ENCODE data around the gene RYR3.

RYR3 gene

DNA sequence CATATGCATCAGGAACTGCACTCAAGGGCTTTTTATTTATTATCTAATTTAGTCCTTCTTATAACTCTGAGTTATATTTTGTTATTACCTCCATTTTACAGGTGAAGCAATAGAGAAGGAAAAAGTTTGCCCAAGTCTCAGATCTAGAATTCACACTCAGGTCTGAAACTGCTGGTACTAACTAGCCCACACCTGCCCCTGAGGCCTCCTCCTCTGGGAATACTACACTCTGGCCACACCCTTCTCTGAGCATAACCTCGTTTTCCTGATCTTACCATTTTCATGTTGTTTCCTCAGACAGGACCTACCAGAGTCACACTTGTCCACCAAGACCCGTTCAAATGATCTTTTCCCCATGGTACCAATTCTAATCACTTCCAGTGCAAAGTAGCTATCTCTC, 563.4 kb downstream of the RYR3 start:
- H3K9ac ChIP-seq (ENCODE audit: low read length), result no peak overlapping the region
- no peaks in the 10 kb centered on the region for H3K9me3 ChIP-seq (ENCODE audit: control insufficient read depth, low read length)
- H3K4me2 ChIP-seq (ENCODE audit: low read length, poor library complexity, severe bottlenecking), result no peak overlapping the region
- H3K23ac ChIP-seq (ENCODE audit: low read length in 2 of 2), result no peak overlapping the region
- H2BK15ac ChIP-seq (ENCODE audit: low read depth, poor library complexity, severe bottlenecking), result no peak overlapping the region
- H2AK5ac ChIP-seq (ENCODE audit: low read length, severe bottlenecking), result no peak overlapping the region
- H3K27ac ChIP-seq (ENCODE audit: low read length, poor library complexity, severe bottlenecking), result no peak overlapping the region
- no peak overlapping the region for H2BK120ac ChIP-seq (ENCODE audit: low read depth, low read length)
- H3K27me3 ChIP-seq (ENCODE audit: control insufficient read depth in 1 of 2, insufficient read depth in 1 of 2, low read length in 2 of 2), result no peaks in the 10 kb centered on the region
- H3K4me3 ChIP-seq (ENCODE audit: insufficient read depth in 1 of 2, low read depth in 1 of 2, low read length in 2 of 2), result no peak overlapping the region
- peaks cover 10% of the 10 kb centered on the region for H3K79me1 ChIP-seq (replicated peaks; ENCODE audit: low read length, poor library complexity, severe bottlenecking)
- H2AFZ ChIP-seq (ENCODE audit: low read depth, low read length), result no peak overlapping the region
- no peak for DNase-seq
- H3K4ac ChIP-seq (ENCODE audit: low read depth in 1 of 2, low read length in 2 of 2), result no peak overlapping the region
- no peak overlapping the region for H4K91ac ChIP-seq (ENCODE audit: low read length)
- WGBS, result 88% methylated on average over 2 of the region's 2 CpGs
- H2BK5ac ChIP-seq (ENCODE audit: low read depth, low read length, poor library complexity, severe bottlenecking), result no peak overlapping the region
- H4K8ac ChIP-seq (ENCODE audit: low read length), result no peak overlapping the region
- no peak overlapping the region for H2BK12ac ChIP-seq (ENCODE audit: low read length in 2 of 2)
- H3K14ac ChIP-seq (ENCODE audit: low read length in 2 of 2), result no peak overlapping the region
- H3K4me1 ChIP-seq (ENCODE audit: control insufficient read depth, insufficient read depth, low read depth, low read length), result no peaks in the 10 kb centered on the region
- peaks cover 0 to 3% of the 10 kb centered on the region in 2 experiments for H3K36me3 ChIP-seq (ENCODE audit: control insufficient read depth in 1 of 2, insufficient read depth in 2 of 2, low read depth in 1 of 2, low read length in 2 of 2)
- no peak overlapping the region for H3K18ac ChIP-seq (ENCODE audit: low read depth in 1 of 2, low read length in 2 of 2)

DNA sequence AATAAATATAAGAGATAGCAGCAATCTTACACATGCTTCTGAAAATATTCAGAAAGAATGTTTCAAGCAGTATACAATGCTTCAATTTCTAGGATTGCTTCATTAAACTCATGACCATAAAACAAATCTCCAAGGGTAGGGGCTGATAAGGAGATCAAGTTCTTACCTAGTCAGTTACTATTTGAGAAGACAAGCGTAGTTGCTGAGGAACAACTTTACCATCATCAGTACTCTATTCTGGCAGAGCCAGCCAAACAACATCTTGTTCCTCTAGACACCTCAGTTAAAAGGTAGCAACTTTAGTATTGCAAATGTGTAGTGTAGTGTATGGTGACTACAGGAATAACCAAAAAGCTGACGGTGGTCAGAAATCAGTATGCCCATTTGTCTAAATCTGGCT, 572.2 kb downstream of the RYR3 start:
- Histone ChIP-seq H3K36me3 (ENCODE audit: control insufficient read depth in 1 of 2, insufficient read depth in 2 of 2, low read depth in 1 of 2, low read length in 2 of 2) (no peaks in the 10 kb centered on the region), H4K8ac (ENCODE audit: low read length) (no peak overlapping the region), H3K79me1 (replicated peaks; ENCODE audit: low read length, poor library complexity, severe bottlenecking) (peaks cover 15% of the 10 kb centered on the region), H2BK15ac (ENCODE audit: low read depth, poor library complexity, severe bottlenecking) (no peak overlapping the region), H2BK5ac (ENCODE audit: low read depth, low read length, poor library complexity, severe bottlenecking) (no peak overlapping the region), H3K18ac (ENCODE audit: low read depth in 1 of 2, low read length in 2 of 2) (no peak overlapping the region), H3K14ac (ENCODE audit: low read length in 2 of 2) (no peak overlapping the region), H3K9ac (ENCODE audit: low read length) (no peak overlapping the region), H2BK120ac (ENCODE audit: low read depth, low read length) (no peak overlapping the region), H2AK5ac (ENCODE audit: low read length, severe bottlenecking) (no peak overlapping the region), H3K4ac (ENCODE audit: low read depth in 1 of 2, low read length in 2 of 2) (no peak overlapping the region), H3K4me3 (ENCODE audit: insufficient read depth in 1 of 2, low read depth in 1 of 2, low read length in 2 of 2) (no peak overlapping the region), H3K9me3 (ENCODE audit: control insufficient read depth, low read length) (no peaks in the 10 kb centered on the region), H3K4me1 (ENCODE audit: control insufficient read depth, insufficient read depth, low read depth, low read length) (no peaks in the 10 kb centered on the region), H3K23ac (ENCODE audit: low read length in 2 of 2) (no peak overlapping the region), H3K27me3 (ENCODE audit: control insufficient read depth in 1 of 2, insufficient read depth in 1 of 2, low read length in 2 of 2) (no peaks in the 10 kb centered on the region), H3K4me2 (ENCODE audit: low read length, poor library complexity, severe bottlenecking) (no peak overlapping the region), H4K91ac (ENCODE audit: low read length) (no peak overlapping the region), H2BK12ac (ENCODE audit: low read length in 2 of 2) (no peak overlapping the region), H2AFZ (ENCODE audit: low read depth, low read length) (no peak overlapping the region), H3K27ac (ENCODE audit: low read length, poor library complexity, severe bottlenecking) (no peak overlapping the region)
- WGBS, result 88% methylated on average over 1 of the region's 2 CpGs
- DNase-seq, result no peak

DNA sequence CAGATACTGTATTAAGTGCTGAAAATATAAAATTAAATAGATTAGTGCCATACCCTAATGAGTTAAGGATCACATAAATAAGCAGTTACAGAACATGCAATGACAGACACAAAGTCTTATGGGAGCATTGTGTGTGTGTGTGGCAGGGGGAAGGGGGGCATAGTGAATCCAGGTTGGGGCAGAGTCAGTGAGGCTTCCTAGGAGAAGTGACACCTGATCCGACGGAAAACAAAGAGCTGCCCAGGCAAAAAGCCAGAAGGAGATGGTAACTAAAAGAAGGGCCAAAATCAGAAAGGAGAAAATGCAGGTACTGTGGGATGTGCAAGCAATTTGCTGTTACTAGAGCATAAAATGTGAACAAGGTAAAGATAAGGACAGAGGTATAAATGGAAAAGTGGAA, 577.4 kb downstream of the RYR3 start:
- Histone ChIP-seq H2AK5ac (ENCODE audit: low read length, severe bottlenecking) (no peak overlapping the region), H3K18ac (ENCODE audit: low read depth in 1 of 2, low read length in 2 of 2) (no peak overlapping the region), H3K4ac (ENCODE audit: low read depth in 1 of 2, low read length in 2 of 2) (no peak overlapping the region), H4K8ac (ENCODE audit: low read length) (no peak overlapping the region), H3K36me3 (ENCODE audit: control insufficient read depth in 1 of 2, insufficient read depth in 2 of 2, low read depth in 1 of 2, low read length in 2 of 2) (no peaks in the 10 kb centered on the region), H3K23ac (ENCODE audit: low read length in 2 of 2) (no peak overlapping the region), H4K91ac (ENCODE audit: low read length) (no peak overlapping the region), H2BK5ac (ENCODE audit: low read depth, low read length, poor library complexity, severe bottlenecking) (no peak overlapping the region), H3K14ac (ENCODE audit: low read length in 2 of 2) (no peak overlapping the region), H3K79me1 (replicated peaks; ENCODE audit: low read length, poor library complexity, severe bottlenecking) (peaks cover 7% of the 10 kb centered on the region), H3K4me2 (ENCODE audit: low read length, poor library complexity, severe bottlenecking) (no peak overlapping the region), H3K9ac (ENCODE audit: low read length) (no peak overlapping the region), H2BK12ac (ENCODE audit: low read length in 2 of 2) (no peak overlapping the region), H3K27ac (ENCODE audit: low read length, poor library complexity, severe bottlenecking) (no peak overlapping the region), H3K4me1 (ENCODE audit: control insufficient read depth, insufficient read depth, low read depth, low read length) (no peaks in the 10 kb centered on the region), H3K27me3 (ENCODE audit: control insufficient read depth in 1 of 2, insufficient read depth in 1 of 2, low read length in 2 of 2) (no peaks in the 10 kb centered on the region), H2BK15ac (ENCODE audit: low read depth, poor library complexity, severe bottlenecking) (no peak overlapping the region), H3K4me3 (ENCODE audit: insufficient read depth in 1 of 2, low read depth in 1 of 2, low read length in 2 of 2) (no peak overlapping the region), H3K9me3 (ENCODE audit: control insufficient read depth, low read length) (no peaks in the 10 kb centered on the region), H2BK120ac (ENCODE audit: low read depth, low read length) (no peak overlapping the region), H2AFZ (ENCODE audit: low read depth, low read length) (no peak overlapping the region)
- no peak for DNase-seq
- WGBS, result 48% methylated on average over 2 of the region's 2 CpGs

DNA sequence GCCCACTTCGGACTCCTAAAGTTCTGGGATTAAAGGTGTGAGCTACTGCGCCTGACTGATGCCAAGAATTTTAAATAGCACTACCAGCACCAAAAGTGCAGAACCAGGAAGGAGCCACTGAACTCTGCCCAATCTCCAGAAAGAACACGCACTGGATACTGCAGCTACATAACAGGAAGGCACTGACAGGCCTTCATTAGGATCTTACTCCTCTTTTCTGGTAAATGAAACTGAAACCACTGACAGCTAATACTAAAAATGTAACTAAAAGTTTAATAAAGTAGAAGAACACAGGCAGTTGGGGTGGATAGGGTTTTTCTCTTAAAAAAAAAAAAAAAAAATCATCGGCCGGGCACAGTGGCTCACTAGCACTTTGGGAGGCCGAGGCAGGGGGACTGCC, 583.4 kb downstream of the RYR3 start:
- DNase-seq, result peak; percentile 28
- Histone ChIP-seq H2AK5ac (ENCODE audit: low read length, severe bottlenecking) (no peak overlapping the region), H3K9ac (ENCODE audit: low read length) (no peak overlapping the region), H2BK15ac (ENCODE audit: low read depth, poor library complexity, severe bottlenecking) (no peak overlapping the region), H2AFZ (ENCODE audit: low read depth, low read length) (no peak overlapping the region), H3K4me3 (ENCODE audit: insufficient read depth in 1 of 2, low read depth in 1 of 2, low read length in 2 of 2) (no peak overlapping the region), H3K79me1 (replicated peaks; ENCODE audit: low read length, poor library complexity, severe bottlenecking) (peaks cover 9% of the 10 kb centered on the region), H3K9me3 (ENCODE audit: control insufficient read depth, low read length) (no peaks in the 10 kb centered on the region), H2BK120ac (ENCODE audit: low read depth, low read length) (no peak overlapping the region), H4K91ac (ENCODE audit: low read length) (no peak overlapping the region), H3K4me1 (ENCODE audit: control insufficient read depth, insufficient read depth, low read depth, low read length) (no peaks in the 10 kb centered on the region), H4K8ac (ENCODE audit: low read length) (no peak overlapping the region), H3K36me3 (ENCODE audit: control insufficient read depth in 1 of 2, insufficient read depth in 2 of 2, low read depth in 1 of 2, low read length in 2 of 2) (no peaks in the 10 kb centered on the region), H2BK12ac (ENCODE audit: low read length in 2 of 2) (no peak overlapping the region), H3K18ac (ENCODE audit: low read depth in 1 of 2, low read length in 2 of 2) (no peak overlapping the region), H2BK5ac (ENCODE audit: low read depth, low read length, poor library complexity, severe bottlenecking) (no peak overlapping the region), H3K23ac (ENCODE audit: low read length in 2 of 2) (no peak overlapping the region), H3K27me3 (ENCODE audit: control insufficient read depth in 1 of 2, insufficient read depth in 1 of 2, low read length in 2 of 2) (no peaks in the 10 kb centered on the region), H3K27ac (ENCODE audit: low read length, poor library complexity, severe bottlenecking) (no peak overlapping the region), H3K4ac (ENCODE audit: low read depth in 1 of 2, low read length in 2 of 2) (no peak overlapping the region), H3K14ac (ENCODE audit: low read length in 2 of 2) (no peak overlapping the region), H3K4me2 (ENCODE audit: low read length, poor library complexity, severe bottlenecking) (no peak overlapping the region)
- 92% methylated on average over 6 of the region's 6 CpGs for WGBS

Measured in mesenchymal stem cell (in vitro differentiated cells and primary cell).